ENCODE results near the gene NCS1. TPM values are rescaled to one million over a fixed set of nuclear protein-coding genes. Genes with fewer than 3 reads are reported as not detected.

NCS1 gene
- total and polyA plus RNA-seq, 9 of the 15 experiments (the other 6 are each of a cell fraction or from before 2014, with no cell fraction given): 0.28 to 27.0 (median 9.6) TPM

- Histone ChIP-seq H3K9me3 (replicated peaks; ENCODE audit: control insufficient read depth, insufficient read depth, low read depth, low read length) (no peaks in the 10 kb centered on the region), H3K4me1 (replicated peaks in 1 of 2; ENCODE audit: control insufficient read depth in 2 of 2, insufficient read depth in 2 of 2, low read length in 2 of 2) (peaks cover 14 to 73% of the 10 kb centered on the region in 2 experiments), H3K9me1 (ENCODE audit: control insufficient read depth, insufficient read depth, low read length) (peaks cover 7% of the 10 kb centered on the region), H3K4me2 (ENCODE audit: insufficient read depth, low read length) (no peak overlapping the region), H3K27me3 (ENCODE audit: control insufficient read depth in 2 of 2, insufficient read depth in 2 of 2, low read length in 2 of 2) (no peaks in the 10 kb centered on the region), H3K27ac (ENCODE audit: extremely low read depth, low read depth, low read length) (no peak overlapping the region), H4K20me1 (replicated peaks; ENCODE audit: control insufficient read depth, insufficient read depth, low read length) (peaks cover 32% of the 10 kb centered on the region), H2AFZ (ENCODE audit: low read depth, low read length) (no peak overlapping the region), H3K79me2 (ENCODE audit: control insufficient read depth, insufficient read depth, low read length) (peaks cover 4% of the 10 kb centered on the region; the same call in 2 of the 3 replicates), H3K9ac (ENCODE audit: insufficient read depth in 1 of 2, low read depth in 2 of 2, low read length in 2 of 2) (peak overlapping the region in 1 of 2 experiments; percentile 56; a peak in 1 of 4 replicates), H3K36me3 (ENCODE audit: control insufficient read depth, insufficient read depth, low read length) (no peaks in the 10 kb centered on the region), H3K4me3 (no peak overlapping the region)
- DNase-seq (ENCODE audit: extremely low read depth in 1 of 4, low spot score in 3 of 4): no peak
- ChIA-PET POLR2A (interaction anchor here (0.6 kb wide), 1 partner anchor 55 kb away, joined by 3 read pairs; no protein-coding TSS in a partner anchor), CTCF (ENCODE audit: low intra/inter-chr PET ratio) (no interaction called here)
- TF ChIP-seq HDAC6 (IDR thresholded peaks at IDR 0.05; ENCODE audit: low read depth, low read length) (no peak), ZBTB7A (IDR thresholded peaks at IDR 0.05; ENCODE audit: borderline replicate concordance, control insufficient read depth, low read depth, low read length) (no peak), ARNT (IDR thresholded peaks at IDR 0.05) (no peak), ZEB2 (IDR thresholded peaks at IDR 0.05) (no peak), SOX6 (IDR thresholded peaks at IDR 0.05) (no peak), ZNF316 (IDR thresholded peaks at IDR 0.05) (no peak), YY1 (IDR thresholded peaks at IDR 0.05; ENCODE audit: borderline replicate concordance in 1 of 3, control insufficient read depth in 1 of 3, extremely low read depth in 1 of 3, insufficient read depth in 3 of 3, insufficient read length in 1 of 3, insufficient replicate concordance in 2 of 3, low read depth in 1 of 3, low read length in 2 of 3) (no peak), MAX (CRISPR knock-in tag; IDR thresholded peaks at IDR 0.05) (no peak), TAF1 (IDR thresholded peaks at IDR 0.05; ENCODE audit: control insufficient read depth, extremely low read depth, insufficient read depth, low read length, severe bottlenecking) (no peak), SPI1 (IDR thresholded peaks at IDR 0.05; ENCODE audit: borderline replicate concordance, low read depth, low read length) (no peak)
- TF ChIP-seq, protein P1, sequence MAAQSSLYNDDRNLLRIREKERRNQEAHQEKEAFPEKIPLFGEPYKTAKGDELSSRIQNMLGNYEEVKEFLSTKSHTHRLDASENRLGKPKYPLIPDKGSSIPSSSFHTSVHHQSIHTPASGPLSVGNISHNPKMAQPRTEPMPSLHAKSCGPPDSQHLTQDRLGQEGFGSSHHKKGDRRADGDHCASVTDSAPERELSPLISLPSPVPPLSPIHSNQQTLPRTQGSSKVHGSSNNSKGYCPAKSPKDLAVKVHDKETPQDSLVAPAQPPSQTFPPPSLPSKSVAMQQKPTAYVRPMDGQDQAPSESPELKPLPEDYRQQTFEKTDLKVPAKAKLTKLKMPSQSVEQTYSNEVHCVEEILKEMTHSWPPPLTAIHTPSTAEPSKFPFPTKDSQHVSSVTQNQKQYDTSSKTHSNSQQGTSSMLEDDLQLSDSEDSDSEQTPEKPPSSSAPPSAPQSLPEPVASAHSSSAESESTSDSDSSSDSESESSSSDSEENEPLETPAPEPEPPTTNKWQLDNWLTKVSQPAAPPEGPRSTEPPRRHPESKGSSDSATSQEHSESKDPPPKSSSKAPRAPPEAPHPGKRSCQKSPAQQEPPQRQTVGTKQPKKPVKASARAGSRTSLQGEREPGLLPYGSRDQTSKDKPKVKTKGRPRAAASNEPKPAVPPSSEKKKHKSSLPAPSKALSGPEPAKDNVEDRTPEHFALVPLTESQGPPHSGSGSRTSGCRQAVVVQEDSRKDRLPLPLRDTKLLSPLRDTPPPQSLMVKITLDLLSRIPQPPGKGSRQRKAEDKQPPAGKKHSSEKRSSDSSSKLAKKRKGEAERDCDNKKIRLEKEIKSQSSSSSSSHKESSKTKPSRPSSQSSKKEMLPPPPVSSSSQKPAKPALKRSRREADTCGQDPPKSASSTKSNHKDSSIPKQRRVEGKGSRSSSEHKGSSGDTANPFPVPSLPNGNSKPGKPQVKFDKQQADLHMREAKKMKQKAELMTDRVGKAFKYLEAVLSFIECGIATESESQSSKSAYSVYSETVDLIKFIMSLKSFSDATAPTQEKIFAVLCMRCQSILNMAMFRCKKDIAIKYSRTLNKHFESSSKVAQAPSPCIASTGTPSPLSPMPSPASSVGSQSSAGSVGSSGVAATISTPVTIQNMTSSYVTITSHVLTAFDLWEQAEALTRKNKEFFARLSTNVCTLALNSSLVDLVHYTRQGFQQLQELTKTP (IDR thresholded peaks at IDR 0.05; ENCODE audit: low read depth in 1 of 2, partially characterized antibody in 2 of 2): no peak
- TF ChIP-seq, protein P2, sequence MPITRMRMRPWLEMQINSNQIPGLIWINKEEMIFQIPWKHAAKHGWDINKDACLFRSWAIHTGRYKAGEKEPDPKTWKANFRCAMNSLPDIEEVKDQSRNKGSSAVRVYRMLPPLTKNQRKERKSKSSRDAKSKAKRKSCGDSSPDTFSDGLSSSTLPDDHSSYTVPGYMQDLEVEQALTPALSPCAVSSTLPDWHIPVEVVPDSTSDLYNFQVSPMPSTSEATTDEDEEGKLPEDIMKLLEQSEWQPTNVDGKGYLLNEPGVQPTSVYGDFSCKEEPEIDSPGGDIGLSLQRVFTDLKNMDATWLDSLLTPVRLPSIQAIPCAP (CRISPR knock-in tag; IDR thresholded peaks at IDR 0.05; ENCODE audit: borderline replicate concordance): no peak
- WGBS (ENCODE audit: insufficient coverage, low coverage, missing lambda C conversion rate): 76% methylated on average over 11 of the region's 15 CpGs
- ATAC-seq: no peak
- intact Hi-C loops (cut with micrococcal nuclease): no loop called here
- in situ Hi-C loops (cut with MboI): no loop called here
- no peak for FAIRE-seq
- no TSS peak for BruUV-seq (replicated peaks)
Measured at GRCh38 chr9:130195638-130196037, 23.4 kb downstream of the NCS1 start.

Data from K562 (cell line).